ENCODE measurements around the gene HBZ.
"Not testable (repeated sequence)": the region's sequence is repeated elsewhere in the genome, so short reads cannot be mapped to it uniquely, and the experiment has no call there.

Gene HBZ

DNA sequence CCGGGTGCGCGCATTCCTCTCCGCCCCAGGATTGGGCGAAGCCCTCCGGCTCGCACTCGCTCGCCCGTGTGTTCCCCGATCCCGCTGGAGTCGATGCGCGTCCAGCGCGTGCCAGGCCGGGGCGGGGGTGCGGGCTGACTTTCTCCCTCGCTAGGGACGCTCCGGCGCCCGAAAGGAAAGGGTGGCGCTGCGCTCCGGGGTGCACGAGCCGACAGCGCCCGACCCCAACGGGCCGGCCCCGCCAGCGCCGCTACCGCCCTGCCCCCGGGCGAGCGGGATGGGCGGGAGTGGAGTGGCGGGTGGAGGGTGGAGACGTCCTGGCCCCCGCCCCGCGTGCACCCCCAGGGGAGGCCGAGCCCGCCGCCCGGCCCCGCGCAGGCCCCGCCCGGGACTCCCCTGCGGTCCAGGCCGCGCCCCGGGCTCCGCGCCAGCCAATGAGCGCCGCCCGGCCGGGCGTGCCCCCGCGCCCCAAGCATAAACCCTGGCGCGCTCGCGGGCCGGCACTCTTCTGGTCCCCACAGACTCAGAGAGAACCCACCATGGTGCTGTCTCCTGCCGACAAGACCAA lies 20.0 kb downstream of the HBZ start, which contains the start of gene HBA2:
HBA2 (plus strand) TSS at position 503 of the 568 bp plus-strand sequence; CDS start at position 540, 37 bp downstream.
- H3K4me3 ChIP-seq (ENCODE audit: insufficient read depth, low read depth, low read length); H3K36me3 ChIP-seq (ENCODE audit: control insufficient read depth, insufficient read depth, low read length); H3K4me1 ChIP-seq (ENCODE audit: control insufficient read depth, insufficient read depth, low read length); H3K27ac ChIP-seq (ENCODE audit: insufficient read depth, low read depth, low read length, poor library complexity, severe bottlenecking); H3K9me3 ChIP-seq (ENCODE audit: control insufficient read depth, low read length): not testable (repeated sequence)
- H3K27me3 ChIP-seq (ENCODE audit: control insufficient read depth, insufficient read depth, low read length, poor library complexity, severe bottlenecking): peaks cover 91% of the 10 kb centered on the region
- WGBS, 2 experiments: no CpG with 5 or more reads among the region's 74 CpGs

DNA sequence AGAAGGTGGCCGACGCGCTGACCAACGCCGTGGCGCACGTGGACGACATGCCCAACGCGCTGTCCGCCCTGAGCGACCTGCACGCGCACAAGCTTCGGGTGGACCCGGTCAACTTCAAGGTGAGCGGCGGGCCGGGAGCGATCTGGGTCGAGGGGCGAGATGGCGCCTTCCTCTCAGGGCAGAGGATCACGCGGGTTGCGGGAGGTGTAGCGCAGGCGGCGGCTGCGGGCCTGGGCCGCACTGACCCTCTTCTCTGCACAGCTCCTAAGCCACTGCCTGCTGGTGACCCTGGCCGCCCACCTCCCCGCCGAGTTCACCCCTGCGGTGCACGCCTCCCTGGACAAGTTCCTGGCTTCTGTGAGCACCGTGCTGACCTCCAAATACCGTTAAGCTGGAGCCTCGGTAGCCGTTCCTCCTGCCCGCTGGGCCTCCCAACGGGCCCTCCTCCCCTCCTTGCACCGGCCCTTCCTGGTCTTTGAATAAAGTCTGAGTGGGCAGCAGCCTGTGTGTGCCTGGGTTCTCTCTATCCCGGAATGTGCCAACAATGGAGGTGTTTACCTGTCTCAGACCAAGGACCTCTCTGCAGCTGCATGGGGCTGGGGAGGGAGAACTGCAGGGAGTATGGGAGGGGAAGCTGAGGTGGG lies 20.9 kb downstream of the HBZ start:
- 13 to 16% methylated on average over 30 of the region's 44 CpGs for WGBS, 2 experiments
- H3K27ac ChIP-seq (ENCODE audit: insufficient read depth, low read depth, low read length, poor library complexity, severe bottlenecking): not testable (repeated sequence)
- H3K27me3 ChIP-seq (ENCODE audit: control insufficient read depth, insufficient read depth, low read length, poor library complexity, severe bottlenecking): peaks cover 91% of the 10 kb centered on the region

DNA sequence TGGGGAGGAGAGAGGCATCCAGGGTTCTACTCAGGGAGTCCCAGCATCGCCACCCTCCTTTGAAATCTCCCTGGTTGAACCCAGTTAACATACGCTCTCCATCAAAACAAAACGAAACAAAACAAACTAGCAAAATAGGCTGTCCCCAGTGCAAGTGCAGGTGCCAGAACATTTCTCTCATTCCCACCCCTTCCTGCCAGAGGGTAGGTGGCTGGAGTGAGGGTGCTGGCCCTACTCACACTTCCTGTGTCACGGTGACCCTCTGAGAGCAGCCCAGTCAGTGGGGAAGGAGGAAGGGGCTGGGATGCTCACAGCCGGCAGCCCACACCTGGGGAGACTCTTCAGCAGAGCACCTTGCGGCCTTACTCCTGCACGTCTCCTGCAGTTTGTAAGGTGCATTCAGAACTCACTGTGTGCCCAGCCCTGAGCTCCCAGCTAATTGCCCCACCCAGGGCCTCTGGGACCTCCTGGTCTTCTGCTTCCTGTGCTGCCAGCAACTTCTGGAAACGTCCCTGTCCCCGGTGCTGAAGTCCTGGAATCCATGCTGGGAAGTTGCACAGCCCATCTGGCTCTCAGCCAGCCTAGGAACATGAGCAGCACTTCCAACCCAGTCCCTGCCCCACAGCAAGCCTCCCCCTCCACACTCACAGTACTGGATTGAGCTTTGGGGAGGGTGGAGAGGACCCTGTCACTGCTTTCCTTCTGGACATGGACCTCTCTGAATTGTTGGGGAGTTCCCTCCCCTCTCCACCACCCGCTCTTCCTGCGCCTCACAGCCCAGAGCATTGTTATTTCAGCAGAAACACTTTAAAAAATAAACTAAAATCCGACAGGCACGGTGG lies 21.7 kb downstream of the HBZ start:
- not testable (repeated sequence) for H3K4me1 ChIP-seq (ENCODE audit: control insufficient read depth, insufficient read depth, low read length); H3K9me3 ChIP-seq (ENCODE audit: control insufficient read depth, low read length); H3K36me3 ChIP-seq (ENCODE audit: control insufficient read depth, insufficient read depth, low read length); H3K4me3 ChIP-seq (ENCODE audit: insufficient read depth, low read depth, low read length); H3K27ac ChIP-seq (ENCODE audit: insufficient read depth, low read depth, low read length, poor library complexity, severe bottlenecking)
- H3K27me3 ChIP-seq (ENCODE audit: control insufficient read depth, insufficient read depth, low read length, poor library complexity, severe bottlenecking): peaks cover 91% of the 10 kb centered on the region
- 21 to 26% methylated on average over 6 of the region's 13 CpGs for WGBS, 2 experiments

More for the DNA sequence above, 20.9 kb downstream of the HBZ start:
- H3K9me3 ChIP-seq (ENCODE audit: control insufficient read depth, low read length); H3K36me3 ChIP-seq (ENCODE audit: control insufficient read depth, insufficient read depth, low read length); H3K4me1 ChIP-seq (ENCODE audit: control insufficient read depth, insufficient read depth, low read length); H3K4me3 ChIP-seq (ENCODE audit: insufficient read depth, low read depth, low read length): not testable (repeated sequence)

DNA sequence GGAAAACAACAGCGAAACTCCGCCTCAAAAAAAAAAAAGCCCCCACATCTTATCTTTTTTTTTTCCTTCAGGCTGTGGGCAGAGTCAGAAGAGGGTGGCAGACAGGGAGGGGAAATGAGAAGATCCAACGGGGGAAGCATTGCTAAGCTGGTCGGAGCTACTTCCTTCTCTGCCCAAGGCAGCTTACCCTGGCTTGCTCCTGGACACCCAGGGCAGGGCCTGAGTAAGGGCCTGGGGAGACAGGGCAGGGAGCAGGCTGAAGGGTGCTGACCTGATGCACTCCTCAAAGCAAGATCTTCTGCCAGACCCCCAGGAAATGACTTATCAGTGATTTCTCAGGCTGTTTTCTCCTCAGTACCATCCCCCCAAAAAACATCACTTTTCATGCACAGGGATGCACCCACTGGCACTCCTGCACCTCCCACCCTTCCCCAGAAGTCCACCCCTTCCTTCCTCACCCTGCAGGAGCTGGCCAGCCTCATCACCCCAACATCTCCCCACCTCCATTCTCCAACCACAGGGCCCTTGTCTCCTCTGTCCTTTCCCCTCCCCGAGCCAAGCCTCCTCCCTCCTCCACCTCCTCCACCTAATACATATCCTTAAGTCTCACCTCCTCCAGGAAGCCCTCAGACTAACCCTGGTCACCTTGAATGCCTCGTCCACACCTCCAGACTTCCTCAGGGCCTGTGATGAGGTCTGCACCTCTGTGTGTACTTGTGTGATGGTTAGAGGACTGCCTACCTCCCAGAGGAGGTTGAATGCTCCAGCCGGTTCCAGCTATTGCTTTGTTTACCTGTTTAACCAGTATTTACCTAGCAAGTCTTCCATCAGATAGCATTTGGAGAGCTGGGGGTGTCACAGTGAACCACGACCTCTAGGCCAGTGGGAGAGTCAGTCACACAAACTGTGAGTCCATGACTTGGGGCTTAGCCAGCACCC lies 22.8 kb downstream of the HBZ start:
- Histone ChIP-seq H3K36me3 (ENCODE audit: control insufficient read depth, insufficient read depth, low read length) (no peaks in the 10 kb centered on the region), H3K4me1 (ENCODE audit: control insufficient read depth, insufficient read depth, low read length) (no peaks in the 10 kb centered on the region), H3K4me3 (ENCODE audit: insufficient read depth, low read depth, low read length) (no peak overlapping the region), H3K27ac (ENCODE audit: insufficient read depth, low read depth, low read length, poor library complexity, severe bottlenecking) (no peak overlapping the region), H3K27me3 (ENCODE audit: control insufficient read depth, insufficient read depth, low read length, poor library complexity, severe bottlenecking) (peaks cover 91% of the 10 kb centered on the region), H3K9me3 (ENCODE audit: control insufficient read depth, low read length) (no peaks in the 10 kb centered on the region)
- WGBS, 2 experiments: 42 to 45% methylated on average over 6 to 7 of the region's 8 CpGs

DNA sequence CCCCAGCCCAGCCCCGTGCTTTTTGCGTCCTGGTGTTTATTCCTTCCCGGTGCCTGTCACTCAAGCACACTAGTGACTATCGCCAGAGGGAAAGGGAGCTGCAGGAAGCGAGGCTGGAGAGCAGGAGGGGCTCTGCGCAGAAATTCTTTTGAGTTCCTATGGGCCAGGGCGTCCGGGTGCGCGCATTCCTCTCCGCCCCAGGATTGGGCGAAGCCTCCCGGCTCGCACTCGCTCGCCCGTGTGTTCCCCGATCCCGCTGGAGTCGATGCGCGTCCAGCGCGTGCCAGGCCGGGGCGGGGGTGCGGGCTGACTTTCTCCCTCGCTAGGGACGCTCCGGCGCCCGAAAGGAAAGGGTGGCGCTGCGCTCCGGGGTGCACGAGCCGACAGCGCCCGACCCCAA lies 23.6 kb downstream of the HBZ start:
- not testable (repeated sequence) for H3K27ac ChIP-seq (ENCODE audit: insufficient read depth, low read depth, low read length, poor library complexity, severe bottlenecking); H3K4me3 ChIP-seq (ENCODE audit: insufficient read depth, low read depth, low read length); H3K36me3 ChIP-seq (ENCODE audit: control insufficient read depth, insufficient read depth, low read length); H3K4me1 ChIP-seq (ENCODE audit: control insufficient read depth, insufficient read depth, low read length); H3K9me3 ChIP-seq (ENCODE audit: control insufficient read depth, low read length)
- 1 to 5% methylated on average over 12 to 13 of the region's 39 CpGs for WGBS, 2 experiments
- peaks cover 91% of the 10 kb centered on the region for H3K27me3 ChIP-seq (ENCODE audit: control insufficient read depth, insufficient read depth, low read length, poor library complexity, severe bottlenecking)

DNA sequence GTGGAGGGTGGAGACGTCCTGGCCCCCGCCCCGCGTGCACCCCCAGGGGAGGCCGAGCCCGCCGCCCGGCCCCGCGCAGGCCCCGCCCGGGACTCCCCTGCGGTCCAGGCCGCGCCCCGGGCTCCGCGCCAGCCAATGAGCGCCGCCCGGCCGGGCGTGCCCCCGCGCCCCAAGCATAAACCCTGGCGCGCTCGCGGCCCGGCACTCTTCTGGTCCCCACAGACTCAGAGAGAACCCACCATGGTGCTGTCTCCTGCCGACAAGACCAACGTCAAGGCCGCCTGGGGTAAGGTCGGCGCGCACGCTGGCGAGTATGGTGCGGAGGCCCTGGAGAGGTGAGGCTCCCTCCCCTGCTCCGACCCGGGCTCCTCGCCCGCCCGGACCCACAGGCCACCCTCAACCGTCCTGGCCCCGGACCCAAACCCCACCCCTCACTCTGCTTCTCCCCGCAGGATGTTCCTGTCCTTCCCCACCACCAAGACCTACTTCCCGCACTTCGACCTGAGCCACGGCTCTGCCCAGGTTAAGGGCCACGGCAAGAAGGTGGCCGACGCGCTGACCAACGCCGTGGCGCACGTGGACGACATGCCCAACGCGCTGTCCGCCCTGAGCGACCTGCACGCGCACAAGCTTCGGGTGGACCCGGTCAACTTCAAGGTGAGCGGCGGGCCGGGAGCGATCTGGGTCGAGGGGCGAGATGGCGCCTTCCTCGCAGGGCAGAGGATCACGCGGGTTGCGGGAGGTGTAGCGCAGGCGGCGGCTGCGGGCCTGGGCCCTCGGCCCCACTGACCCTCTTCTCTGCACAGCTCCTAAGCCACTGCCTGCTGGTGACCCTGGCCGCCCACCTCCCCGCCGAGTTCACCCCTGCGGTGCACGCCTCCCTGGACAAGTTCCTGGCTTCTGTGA lies 24.3 kb downstream of the HBZ start, which contains the start of gene HBA1:
HBA1 (plus strand) TSS at position 204 of the 906 bp plus-strand sequence; CDS start at position 241, 37 bp downstream.
- H3K9me3 ChIP-seq (ENCODE audit: control insufficient read depth, low read length); H3K27ac ChIP-seq (ENCODE audit: insufficient read depth, low read depth, low read length, poor library complexity, severe bottlenecking); H3K36me3 ChIP-seq (ENCODE audit: control insufficient read depth, insufficient read depth, low read length); H3K4me3 ChIP-seq (ENCODE audit: insufficient read depth, low read depth, low read length); H3K4me1 ChIP-seq (ENCODE audit: control insufficient read depth, insufficient read depth, low read length): not testable (repeated sequence)
- 9 to 11% methylated on average over 37 to 38 of the region's 88 CpGs for WGBS, 2 experiments
- peaks cover 88% of the 10 kb centered on the region for H3K27me3 ChIP-seq (ENCODE audit: control insufficient read depth, insufficient read depth, low read length, poor library complexity, severe bottlenecking)

DNA sequence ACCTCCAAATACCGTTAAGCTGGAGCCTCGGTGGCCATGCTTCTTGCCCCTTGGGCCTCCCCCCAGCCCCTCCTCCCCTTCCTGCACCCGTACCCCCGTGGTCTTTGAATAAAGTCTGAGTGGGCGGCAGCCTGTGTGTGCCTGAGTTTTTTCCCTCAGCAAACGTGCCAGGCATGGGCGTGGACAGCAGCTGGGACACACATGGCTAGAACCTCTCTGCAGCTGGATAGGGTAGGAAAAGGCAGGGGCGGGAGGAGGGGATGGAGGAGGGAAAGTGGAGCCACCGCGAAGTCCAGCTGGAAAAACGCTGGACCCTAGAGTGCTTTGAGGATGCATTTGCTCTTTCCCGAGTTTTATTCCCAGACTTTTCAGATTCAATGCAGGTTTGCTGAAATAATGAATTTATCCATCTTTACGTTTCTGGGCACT lies 25.0 kb downstream of the HBZ start:
- Histone ChIP-seq H3K4me1 (ENCODE audit: control insufficient read depth, insufficient read depth, low read length) (no peaks in the 10 kb centered on the region), H3K9me3 (ENCODE audit: control insufficient read depth, low read length) (no peaks in the 10 kb centered on the region), H3K27me3 (ENCODE audit: control insufficient read depth, insufficient read depth, low read length, poor library complexity, severe bottlenecking) (peaks cover 83% of the 10 kb centered on the region), H3K4me3 (ENCODE audit: insufficient read depth, low read depth, low read length) (no peak overlapping the region), H3K36me3 (ENCODE audit: control insufficient read depth, insufficient read depth, low read length) (no peaks in the 10 kb centered on the region), H3K27ac (ENCODE audit: insufficient read depth, low read depth, low read length, poor library complexity, severe bottlenecking) (no peak overlapping the region)
- WGBS, 2 experiments: 15 to 19% methylated on average over 13 of the region's 13 CpGs

DNA sequence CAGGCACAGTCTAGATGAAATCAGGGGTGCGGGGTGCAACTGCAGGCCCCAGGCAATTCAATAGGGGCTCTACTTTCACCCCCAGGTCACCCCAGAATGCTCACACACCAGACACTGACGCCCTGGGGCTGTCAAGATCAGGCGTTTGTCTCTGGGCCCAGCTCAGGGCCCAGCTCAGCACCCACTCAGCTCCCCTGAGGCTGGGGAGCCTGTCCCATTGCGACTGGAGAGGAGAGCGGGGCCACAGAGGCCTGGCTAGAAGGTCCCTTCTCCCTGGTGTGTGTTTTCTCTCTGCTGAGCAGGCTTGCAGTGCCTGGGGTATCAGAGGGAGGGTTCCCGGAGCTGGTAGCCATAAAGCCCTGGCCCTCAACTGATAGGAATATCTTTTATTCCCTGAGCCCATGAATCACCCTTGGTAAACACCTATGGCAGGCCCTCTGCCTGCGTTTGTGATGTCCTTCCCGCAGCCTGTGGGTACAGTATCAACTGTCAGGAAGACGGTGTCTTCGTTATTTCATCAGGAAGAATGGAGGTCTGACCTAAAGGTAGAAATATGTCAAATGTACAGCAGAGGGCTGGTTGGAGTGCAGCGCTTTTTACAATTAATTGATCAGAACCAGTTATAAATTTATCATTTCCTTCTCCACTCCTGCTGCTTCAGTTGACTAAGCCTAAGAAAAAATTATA lies 25.7 kb downstream of the HBZ start:
- no peaks in the 10 kb centered on the region for H3K9me3 ChIP-seq (ENCODE audit: control insufficient read depth, low read length)
- H3K27ac ChIP-seq (ENCODE audit: insufficient read depth, low read depth, low read length, poor library complexity, severe bottlenecking): no peak overlapping the region
- WGBS, 2 experiments: 75 to 76% methylated on average over 11 of the region's 11 CpGs
- H3K36me3 ChIP-seq (ENCODE audit: control insufficient read depth, insufficient read depth, low read length): no peaks in the 10 kb centered on the region
- H3K27me3 ChIP-seq (ENCODE audit: control insufficient read depth, insufficient read depth, low read length, poor library complexity, severe bottlenecking): peaks cover 81% of the 10 kb centered on the region
- no peak overlapping the region for H3K4me3 ChIP-seq (ENCODE audit: insufficient read depth, low read depth, low read length)
- H3K4me1 ChIP-seq (ENCODE audit: control insufficient read depth, insufficient read depth, low read length): no peaks in the 10 kb centered on the region

DNA sequence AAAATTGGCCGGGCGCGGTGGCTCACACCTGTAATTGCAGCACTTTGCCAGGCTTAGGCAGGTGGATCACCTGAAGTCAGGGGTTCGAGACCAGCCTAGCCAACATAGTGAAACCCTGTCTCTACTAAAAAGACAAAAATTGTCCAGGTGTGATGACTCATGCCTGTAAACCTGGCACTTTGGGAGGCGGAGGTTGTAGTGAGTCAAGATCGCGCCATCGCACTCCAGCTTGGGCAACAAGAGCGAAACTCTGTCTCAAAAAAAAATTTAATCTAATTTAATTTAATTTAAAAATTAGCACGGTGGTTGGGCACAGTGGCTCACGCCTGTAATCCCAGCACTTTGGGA lies 26.2 kb downstream of the HBZ start:
- peaks cover 76% of the 10 kb centered on the region for H3K27me3 ChIP-seq (ENCODE audit: control insufficient read depth, insufficient read depth, low read length, poor library complexity, severe bottlenecking)
- 89% methylated on average over 11 of the region's 11 CpGs for WGBS, 2 experiments
- H3K4me3 ChIP-seq (ENCODE audit: insufficient read depth, low read depth, low read length): no peak overlapping the region
- no peaks in the 10 kb centered on the region for H3K36me3 ChIP-seq (ENCODE audit: control insufficient read depth, insufficient read depth, low read length)
- H3K4me1 ChIP-seq (ENCODE audit: control insufficient read depth, insufficient read depth, low read length): no peaks in the 10 kb centered on the region
- no peak overlapping the region for H3K27ac ChIP-seq (ENCODE audit: insufficient read depth, low read depth, low read length, poor library complexity, severe bottlenecking)
- H3K9me3 ChIP-seq (ENCODE audit: control insufficient read depth, low read length): no peaks in the 10 kb centered on the region
